ENCODE data around the gene QSER1.
"Not testable (repeated sequence)": the region's sequence is repeated elsewhere in the genome, so short reads cannot be mapped to it uniquely, and the experiment has no call there.

QSER1 gene

GRCh38 chr11:32918427-32918826, 25.8 kb downstream of the QSER1 start:
- no peak for TF ChIP-seq JUND (IDR thresholded peaks at IDR 0.05; ENCODE audit: low read depth)
- in situ Hi-C loops (cut with HindIII; ENCODE audit: low pct_unique_long_range_greater_than_20kb, low sequenced_read_pairs), result no loop called here
- no peak for DNase-seq (ENCODE audit: low read depth in 1 of 2, low spot score in 1 of 2)

DNA sequence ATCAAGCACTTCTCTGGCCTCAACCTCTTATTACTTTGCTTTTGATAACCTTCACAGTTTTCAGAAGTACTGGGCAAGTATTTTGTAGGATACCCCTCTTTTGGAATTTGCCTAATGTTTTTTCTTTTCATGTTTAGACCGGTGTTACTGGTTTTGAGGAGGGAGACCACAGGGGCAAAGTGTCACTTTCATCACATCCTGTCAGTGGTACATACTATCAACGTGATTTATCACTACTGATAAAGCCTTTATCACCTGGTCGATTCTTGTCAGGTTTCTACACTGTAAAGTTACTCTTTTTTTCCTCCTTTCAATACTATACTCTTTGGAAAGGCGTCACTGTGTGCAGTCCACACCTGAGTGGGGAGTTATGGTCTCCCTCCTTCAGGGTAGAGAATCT, 26.7 kb downstream of the QSER1 start:
- no peak for DNase-seq (ENCODE audit: low read depth in 1 of 2, low spot score in 1 of 2)
- in situ Hi-C loops (cut with HindIII; ENCODE audit: low pct_unique_long_range_greater_than_20kb, low sequenced_read_pairs), result no loop called here
- TF ChIP-seq JUND (IDR thresholded peaks at IDR 0.05; ENCODE audit: low read depth), result no peak

GRCh38 chr11:32920570-32920969, 28.0 kb downstream of the QSER1 start:
- no peak for TF ChIP-seq JUND (IDR thresholded peaks at IDR 0.05; ENCODE audit: low read depth)
- in situ Hi-C loops (cut with HindIII; ENCODE audit: low pct_unique_long_range_greater_than_20kb, low sequenced_read_pairs), result no loop called here
- DNase-seq (ENCODE audit: low read depth in 1 of 2, low spot score in 1 of 2), result no peak

GRCh38 chr11:32921204-32921603, 28.6 kb downstream of the QSER1 start:
- in situ Hi-C loops (cut with HindIII; ENCODE audit: low pct_unique_long_range_greater_than_20kb, low sequenced_read_pairs), result no loop called here
- no peak for DNase-seq (ENCODE audit: low read depth in 1 of 2, low spot score in 1 of 2)

GRCh38 chr11:32931606-32932005, 39.0 kb downstream of the QSER1 start:
- no peak for TF ChIP-seq JUND (IDR thresholded peaks at IDR 0.05; ENCODE audit: low read depth)
- no peak for DNase-seq (ENCODE audit: low read depth in 1 of 2, low spot score in 1 of 2)
- in situ Hi-C loops (cut with HindIII; ENCODE audit: low pct_unique_long_range_greater_than_20kb, low sequenced_read_pairs), result no loop called here

More at GRCh38 chr11:32921204-32921603, 28.6 kb downstream of the QSER1 start:
- TF ChIP-seq JUND (IDR thresholded peaks at IDR 0.05; ENCODE audit: low read depth), result no peak

GRCh38 chr11:32932196-32932595, 39.6 kb downstream of the QSER1 start:
- in situ Hi-C loops (cut with HindIII; ENCODE audit: low pct_unique_long_range_greater_than_20kb, low sequenced_read_pairs), result no loop called here
- TF ChIP-seq JUND (IDR thresholded peaks at IDR 0.05; ENCODE audit: low read depth), result no peak
- no peak for DNase-seq (ENCODE audit: low read depth in 1 of 2, low spot score in 1 of 2)

GRCh38 chr11:32935462-32936029, 42.9 kb downstream of the QSER1 start:
- TF ChIP-seq JUND (IDR thresholded peaks at IDR 0.05; ENCODE audit: low read depth), result no peak
- in situ Hi-C loops (cut with HindIII; ENCODE audit: low pct_unique_long_range_greater_than_20kb, low sequenced_read_pairs), result no loop called here

DNA sequence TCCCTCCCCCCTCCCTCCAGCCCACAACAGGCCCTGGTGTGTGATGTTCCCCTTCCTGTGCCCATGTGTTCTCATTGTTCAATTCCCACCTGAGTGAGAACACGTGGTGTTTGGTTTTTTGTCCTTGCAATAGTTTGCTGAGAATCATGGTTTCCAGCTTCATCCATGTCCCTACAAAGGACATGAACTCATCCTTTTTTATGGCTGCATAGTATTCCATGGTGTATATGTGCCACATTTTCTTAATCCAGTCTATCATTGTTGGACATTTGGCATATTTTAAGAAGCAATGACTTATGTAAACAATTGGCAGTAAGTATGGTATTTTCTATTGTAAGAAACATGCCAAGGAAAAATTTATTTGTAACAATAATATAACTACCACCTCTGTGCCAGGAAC, 43.6 kb downstream of the QSER1 start:
- DNase-seq (ENCODE audit: low read depth in 1 of 2, low spot score in 1 of 2); in situ Hi-C loops (cut with HindIII; ENCODE audit: low pct_unique_long_range_greater_than_20kb, low sequenced_read_pairs): not testable (repeated sequence)

More at GRCh38 chr11:32935462-32936029, 42.9 kb downstream of the QSER1 start:
- DNase-seq (ENCODE audit: low read depth in 1 of 2, low spot score in 1 of 2), result no peak

- DNase-seq (ENCODE audit: low read depth in 1 of 2, low spot score in 1 of 2); in situ Hi-C loops (cut with HindIII; ENCODE audit: low pct_unique_long_range_greater_than_20kb, low sequenced_read_pairs): not testable (repeated sequence)
Observed at GRCh38 chr11:32937283-32937682, 44.7 kb downstream of the QSER1 start.

DNA sequence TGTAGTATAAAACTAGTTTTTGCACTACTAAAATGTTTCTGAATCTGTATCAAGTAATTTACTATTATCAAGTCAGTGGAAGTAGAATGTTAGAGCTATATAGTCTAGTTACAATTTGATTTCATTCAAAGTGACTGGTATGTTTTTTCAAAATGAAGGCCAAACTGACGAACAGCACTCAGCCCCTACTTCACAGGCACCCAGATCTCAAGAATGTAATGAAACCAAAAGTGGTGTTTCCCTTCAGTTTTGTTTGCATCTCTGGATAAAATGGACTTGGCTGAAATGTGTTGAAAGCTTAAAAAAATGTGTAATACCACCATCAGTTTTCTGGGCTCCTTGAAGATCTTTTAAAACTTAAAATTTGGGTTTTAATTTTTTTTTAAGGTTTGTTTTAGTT, 46.4 kb downstream of the QSER1 start:
- in situ Hi-C loops (cut with HindIII; ENCODE audit: low pct_unique_long_range_greater_than_20kb, low sequenced_read_pairs), result no loop called here
- no peak for TF ChIP-seq JUND (IDR thresholded peaks at IDR 0.05; ENCODE audit: low read depth)
- no peak for DNase-seq (ENCODE audit: low read depth in 1 of 2, low spot score in 1 of 2)

DNA sequence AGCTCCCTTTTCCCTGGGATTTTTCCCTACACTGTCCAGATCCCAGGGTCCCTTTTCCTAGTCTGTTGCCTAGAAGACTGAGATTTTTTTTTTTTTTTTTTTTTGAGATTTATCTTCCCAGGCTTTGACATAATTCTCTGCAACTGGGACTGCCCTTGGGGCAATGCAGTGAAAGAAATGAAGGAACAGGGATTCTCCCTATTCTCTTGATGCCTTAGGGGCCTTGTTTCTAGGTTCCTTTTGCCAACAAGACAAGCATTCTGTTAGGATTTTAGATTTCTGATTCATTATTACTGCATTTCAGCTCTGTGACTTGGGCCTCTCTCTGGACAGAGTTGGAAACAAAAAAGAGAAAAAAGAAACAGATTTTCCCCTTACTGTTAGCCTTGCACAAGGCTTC, 47.3 kb downstream of the QSER1 start:
- in situ Hi-C loops (cut with HindIII; ENCODE audit: low pct_unique_long_range_greater_than_20kb, low sequenced_read_pairs), result no loop called here
- no peak for DNase-seq (ENCODE audit: low read depth in 1 of 2, low spot score in 1 of 2)
- no peak for TF ChIP-seq JUND (IDR thresholded peaks at IDR 0.05; ENCODE audit: low read depth)

DNA sequence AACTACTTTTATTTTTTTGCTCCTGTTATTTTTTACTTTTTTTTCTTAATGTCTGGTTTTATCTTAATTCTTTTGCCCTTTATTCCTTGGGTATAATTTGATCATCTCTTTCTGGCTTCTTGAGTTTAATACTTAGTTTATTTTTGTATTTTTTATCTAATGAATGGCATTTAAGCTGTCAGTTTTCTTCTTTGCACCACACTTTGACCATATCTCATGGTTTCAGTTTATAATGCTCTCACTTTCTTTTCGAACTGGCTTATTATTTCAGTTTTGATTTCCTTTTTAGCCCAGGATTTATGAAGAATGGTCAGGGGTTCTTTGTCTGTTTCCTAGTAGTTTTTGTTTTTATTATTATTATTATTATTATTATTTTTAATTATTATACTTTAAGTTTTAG, 48.3 kb downstream of the QSER1 start:
- no peak for TF ChIP-seq JUND (IDR thresholded peaks at IDR 0.05; ENCODE audit: low read depth)
- DNase-seq (ENCODE audit: low read depth in 1 of 2, low spot score in 1 of 2), result no peak
- in situ Hi-C loops (cut with HindIII; ENCODE audit: low pct_unique_long_range_greater_than_20kb, low sequenced_read_pairs), result no loop called here

DNA sequence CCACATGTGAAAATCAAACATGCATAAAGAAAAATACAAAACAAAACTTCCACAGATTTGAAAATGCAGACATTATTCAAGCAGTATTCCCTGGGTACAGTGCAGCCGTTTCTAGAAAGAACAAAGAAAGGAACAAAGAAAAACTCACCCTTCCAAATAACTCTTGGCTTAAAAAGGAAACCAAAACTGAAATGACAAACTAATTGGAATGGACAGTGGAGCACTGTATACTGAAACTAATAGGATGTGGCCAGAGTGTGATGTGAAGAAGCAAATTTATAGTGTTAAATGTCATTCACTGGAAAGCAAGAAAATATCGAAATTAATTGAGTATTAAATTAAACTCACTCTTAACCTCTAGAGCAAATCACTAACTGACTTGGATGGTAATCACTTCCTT, 55.4 kb downstream of the QSER1 start:
- no peak for DNase-seq (ENCODE audit: low read depth in 1 of 2, low spot score in 1 of 2)
- in situ Hi-C loops (cut with HindIII; ENCODE audit: low pct_unique_long_range_greater_than_20kb, low sequenced_read_pairs), result no loop called here
- TF ChIP-seq JUND (IDR thresholded peaks at IDR 0.05; ENCODE audit: low read depth), result no peak

DNA sequence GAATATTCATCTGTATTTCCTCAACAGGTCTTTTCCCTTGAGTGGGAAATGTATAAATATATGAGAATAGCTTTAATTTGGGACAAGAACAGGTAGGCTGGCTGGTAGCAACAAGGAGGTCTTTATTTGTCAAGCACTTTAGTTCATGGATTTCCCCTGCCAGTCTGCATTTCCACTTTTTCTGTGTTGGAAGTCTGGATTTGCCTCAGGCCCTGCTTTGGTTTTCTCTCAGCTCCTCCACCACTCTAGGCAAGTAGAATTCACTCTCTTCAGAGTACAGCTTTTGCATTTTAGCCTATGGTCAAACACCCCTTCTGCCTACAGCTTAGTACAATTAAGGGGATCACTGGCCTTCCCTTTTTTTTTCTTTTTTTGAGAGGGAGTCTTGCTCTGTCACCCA, 57.1 kb downstream of the QSER1 start:
- no peak for TF ChIP-seq JUND (IDR thresholded peaks at IDR 0.05; ENCODE audit: low read depth)
- in situ Hi-C loops (cut with HindIII; ENCODE audit: low pct_unique_long_range_greater_than_20kb, low sequenced_read_pairs), result no loop called here
- DNase-seq (ENCODE audit: low read depth in 1 of 2, low spot score in 1 of 2), result no peak

Measured in T47D (cell line).